Common myeloid progenitor, CD34-positive (primary cell): Measurements from ENCODE around the gene ATP1A3.

ENCODE experiments used
- CTCF ChIA-PET: fragments of 350-600 bp; sonication (Branson Sonifier 250); formaldehyde crosslinking; loops from one replicate; lab custom pipeline; 2021; ENCODE audit warnings: antibody characterized with exemption; lab: Charles Lee
- POLR2A ChIA-PET: fragments of 350-600 bp; sonication (Branson Sonifier 250); formaldehyde crosslinking; loops from one replicate; lab custom pipeline; 2021; ENCODE audit warnings: antibody characterized with exemption; lab: Charles Lee
- DNase-seq, 3 donors: peaks; one replicate each; pipeline versions ENCODE4 v3.0.0 to v3.0.0-alpha.2; 2013
- H3K27ac ChIP-seq, 2 experiments: 1 replicate in 1 of 2; 2 replicates in 1 of 2; pipeline ENCODE4 v1.7.0; 2013; ENCODE audit warnings: inconsistent platforms in 2 of 2, low read length in 2 of 2, mild to moderate bottlenecking in 2 of 2, low read depth in 1 of 2, moderate library complexity in 1 of 2; ENCODE audit not compliant: severe bottlenecking in 2 of 2, insufficient read depth in 1 of 2, poor library complexity in 1 of 2
- H3K27me3 ChIP-seq, 5 experiments: replicated peaks in 2 of 5; 1 replicate in 3 of 5; 2 replicates in 2 of 5; pipeline versions ENCODE4 v1.6.1 to v1.7.0; 2013; ENCODE audit warnings: low read length in 4 of 5, mild to moderate bottlenecking in 2 of 5, moderate library complexity in 2 of 5, inconsistent platforms in 1 of 5; ENCODE audit not compliant: insufficient read depth in 5 of 5, control insufficient read depth in 4 of 5
- H3K36me3 ChIP-seq, 4 experiments: 1 replicate in 2 of 4; 2 replicates in 2 of 4; pipeline versions ENCODE4 v1.6.1 to v1.7.0; 2013; ENCODE audit warnings: low read length in 3 of 4, control low read depth in 1 of 4, mild to moderate bottlenecking in 1 of 4; ENCODE audit not compliant: control insufficient read depth in 4 of 4, insufficient read depth in 4 of 4
- H3K4me1 ChIP-seq, 4 experiments: 1 replicate in 3 of 4; 2 replicates in 1 of 4; pipeline versions ENCODE4 v1.6.1 to v1.7.1; 2013; ENCODE audit warnings: low read length in 3 of 4, mild to moderate bottlenecking in 3 of 4, control low read depth in 1 of 4, inconsistent platforms in 1 of 4, moderate library complexity in 1 of 4; ENCODE audit not compliant: control insufficient read depth in 4 of 4, insufficient read depth in 4 of 4; ENCODE audit errors: control extremely low read depth in 1 of 4
- H3K4me3 ChIP-seq, 7 experiments: 1 replicate in 4 of 7; 2 replicates in 3 of 7; pipeline versions ENCODE4 v1.5.1 to v1.7.0; 2013; ENCODE audit warnings: mild to moderate bottlenecking in 7 of 7, low read length in 6 of 7, moderate library complexity in 6 of 7, inconsistent platforms in 2 of 7, low read depth in 2 of 7, control low read depth in 1 of 7; ENCODE audit not compliant: insufficient read depth in 4 of 7, control insufficient read depth in 1 of 7; ENCODE audit errors: extremely low read depth in 1 of 7
- H3K9me3 ChIP-seq, 5 experiments: 1 replicate in 4 of 5; 2 replicates in 1 of 5; pipeline versions ENCODE4 v1.6.1 to v1.7.1; 2013; ENCODE audit warnings: low read length in 4 of 5, mild to moderate bottlenecking in 2 of 5, inconsistent platforms in 1 of 5, low read depth in 1 of 5, moderate library complexity in 1 of 5; ENCODE audit not compliant: control insufficient read depth in 4 of 5, insufficient read depth in 2 of 5; ENCODE audit errors: control extremely low read depth in 1 of 5
- WGBS: methylation state at CpG from one replicate; pipeline ENCODE4 v1.1.5; 2013; ENCODE audit not compliant: insufficient coverage; 5-methylcytosine and 5-hydroxymethylcytosine counted together

Gene ATP1A3

DNA sequence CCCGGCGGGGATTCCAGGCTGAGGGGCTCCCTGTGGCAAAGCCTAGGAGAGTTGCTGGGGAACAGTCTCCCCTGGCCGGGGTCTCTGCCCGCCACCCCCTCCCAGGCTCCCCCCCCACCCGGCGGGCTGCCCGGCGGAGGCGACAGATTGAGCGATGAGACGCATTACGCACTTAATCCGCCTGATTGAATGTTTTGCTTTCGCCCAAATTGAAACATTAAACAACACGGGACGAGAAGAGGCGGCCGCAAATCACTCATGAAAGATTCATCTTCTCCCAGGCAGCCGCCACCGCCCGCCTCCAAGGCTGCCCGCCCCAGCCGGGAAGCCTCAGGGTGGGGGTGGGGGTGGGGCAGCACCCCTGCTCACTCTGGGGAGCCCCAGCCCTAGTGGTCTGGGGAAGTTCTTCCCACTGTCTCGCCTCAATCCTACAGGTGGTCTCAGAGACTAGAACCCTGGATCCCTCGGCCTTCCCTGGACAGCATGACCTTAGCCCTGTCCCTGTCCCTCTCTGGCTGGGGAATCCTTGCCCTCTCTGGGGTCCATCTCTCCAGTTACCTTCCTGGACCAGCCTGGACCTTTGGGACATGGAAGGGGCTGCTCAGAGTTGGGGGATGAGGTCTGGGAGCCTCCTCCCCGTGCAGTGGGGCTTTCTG lies 58.1 kb downstream of the ATP1A3 start:
- Histone ChIP-seq H3K4me1 (peaks cover 0 to 40% (median 25%) of the 10 kb centered on the region in 4 experiments), H3K27me3 (peaks cover 0 to 28% (median 7%) of the 10 kb centered on the region in 5 experiments), H3K4me3 (no peak overlapping the region), H3K27ac (no peak overlapping the region), H3K36me3 (no peaks in the 10 kb centered on the region), H3K9me3 (no peaks in the 10 kb centered on the region)
- POLR2A ChIA-PET: no interaction called here
- CTCF ChIA-PET: interaction anchor here (1.0 kb wide), 1 partner anchor 34 kb away, joined by 5 read pairs; no protein-coding TSS in a partner anchor
- no peak for DNase-seq
- WGBS: 94% methylated on average over 2 of the region's 26 CpGs

DNA sequence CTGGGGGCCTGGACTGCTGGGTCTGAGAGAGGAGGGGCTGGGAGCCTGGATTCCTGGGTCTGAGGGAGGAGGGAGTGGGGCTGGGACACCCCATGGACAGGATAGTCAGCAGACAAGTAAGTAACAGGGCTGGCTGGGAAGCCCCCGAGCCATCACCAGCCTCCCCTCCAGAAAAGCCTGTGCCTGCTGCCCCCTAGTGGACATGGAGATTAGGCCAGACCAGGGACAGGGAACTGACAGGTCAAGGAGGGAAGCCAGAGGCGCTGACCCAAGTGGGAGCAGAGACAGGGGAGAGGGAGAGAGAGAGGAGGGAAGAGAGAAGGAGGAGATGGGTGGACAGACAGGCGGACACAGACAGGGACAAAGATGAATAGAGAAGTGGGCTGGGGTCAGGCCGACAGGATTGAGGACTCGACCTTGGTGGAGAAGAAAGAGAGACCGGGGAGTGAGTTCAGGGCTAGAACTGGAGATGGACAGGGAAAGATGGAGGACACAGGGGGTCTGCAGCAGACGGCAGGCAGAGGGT lies 59.1 kb downstream of the ATP1A3 start:
- Histone ChIP-seq H3K4me1 (peaks cover 0 to 35% (median 23%) of the 10 kb centered on the region in 4 experiments), H3K4me3 (no peak overlapping the region), H3K9me3 (no peaks in the 10 kb centered on the region), H3K27ac (no peak overlapping the region), H3K36me3 (no peaks in the 10 kb centered on the region), H3K27me3 (peaks cover 0 to 37% (median 15%) of the 10 kb centered on the region in 5 experiments)
- 27% methylated on average over 7 of the region's 7 CpGs for WGBS
- peak; percentile 56 to 72 (median 68) for DNase-seq
- CTCF ChIA-PET: interaction anchor here (0.7 to 1.8 kb wide), 6 partner anchors 16 to 67 kb away, joined by 3 to 8 read pairs (median 4); no protein-coding TSS in a partner anchor
- POLR2A ChIA-PET: no interaction called here

DNA sequence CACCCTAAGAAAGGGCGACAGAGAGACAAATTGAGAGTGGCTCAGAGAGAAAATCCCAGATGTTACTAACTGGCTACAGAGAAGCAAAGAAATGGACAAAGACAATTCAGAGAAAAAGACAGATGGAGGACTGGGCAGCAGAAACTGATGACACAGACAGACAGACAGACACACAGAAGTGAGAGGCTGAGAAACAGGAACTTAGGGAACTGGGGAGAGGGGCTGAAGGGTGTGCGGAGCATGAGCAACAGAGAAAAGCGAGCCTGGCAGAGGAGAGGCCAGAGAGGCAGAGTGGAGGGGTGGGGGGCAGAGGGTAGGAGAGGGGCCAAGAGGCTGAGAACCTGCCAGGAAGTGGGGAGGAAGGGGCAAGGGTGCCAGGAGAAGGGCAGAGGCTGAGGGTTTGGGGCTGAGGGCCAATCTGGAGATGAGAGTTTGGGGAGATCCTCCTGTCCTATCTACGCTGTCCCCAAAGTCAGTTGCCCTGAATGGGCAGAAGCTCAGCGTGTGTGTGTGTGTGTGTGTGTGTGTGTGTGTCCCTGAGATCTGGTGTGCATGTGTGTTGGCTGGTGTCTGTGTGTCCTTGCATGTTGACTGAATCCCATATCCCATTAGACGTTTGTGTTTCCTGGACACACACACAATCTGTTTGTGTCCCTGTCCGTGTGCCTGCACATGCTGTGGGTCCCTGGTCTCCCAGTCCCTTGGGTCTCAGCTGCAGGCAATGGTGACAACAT lies 60.2 kb downstream of the ATP1A3 start:
- 75% methylated on average over 6 of the region's 7 CpGs for WGBS
- peaks cover 0 to 48% (median 23%) of the 10 kb centered on the region in 5 experiments for H3K27me3 ChIP-seq
- H3K9me3 ChIP-seq: no peaks in the 10 kb centered on the region
- ChIA-PET CTCF (interaction anchor here (0.7 to 1.8 kb wide), 7 partner anchors 17 to 67 kb away, joined by 3 to 8 read pairs (median 3); no protein-coding TSS in a partner anchor), POLR2A (interaction anchor here (0.6 to 0.7 kb wide), 2 partner anchors 13 to 46 kb away, joined by 3 to 6 read pairs; no protein-coding TSS in a partner anchor)
- peaks cover 0 to 40% (median 25%) of the 10 kb centered on the region in 4 experiments for H3K4me1 ChIP-seq
- H3K27ac ChIP-seq: no peak overlapping the region
- no peaks in the 10 kb centered on the region for H3K36me3 ChIP-seq
- H3K4me3 ChIP-seq: no peak overlapping the region
- peak in 2 of 3 donors; percentile 46 to 55 for DNase-seq

DNA sequence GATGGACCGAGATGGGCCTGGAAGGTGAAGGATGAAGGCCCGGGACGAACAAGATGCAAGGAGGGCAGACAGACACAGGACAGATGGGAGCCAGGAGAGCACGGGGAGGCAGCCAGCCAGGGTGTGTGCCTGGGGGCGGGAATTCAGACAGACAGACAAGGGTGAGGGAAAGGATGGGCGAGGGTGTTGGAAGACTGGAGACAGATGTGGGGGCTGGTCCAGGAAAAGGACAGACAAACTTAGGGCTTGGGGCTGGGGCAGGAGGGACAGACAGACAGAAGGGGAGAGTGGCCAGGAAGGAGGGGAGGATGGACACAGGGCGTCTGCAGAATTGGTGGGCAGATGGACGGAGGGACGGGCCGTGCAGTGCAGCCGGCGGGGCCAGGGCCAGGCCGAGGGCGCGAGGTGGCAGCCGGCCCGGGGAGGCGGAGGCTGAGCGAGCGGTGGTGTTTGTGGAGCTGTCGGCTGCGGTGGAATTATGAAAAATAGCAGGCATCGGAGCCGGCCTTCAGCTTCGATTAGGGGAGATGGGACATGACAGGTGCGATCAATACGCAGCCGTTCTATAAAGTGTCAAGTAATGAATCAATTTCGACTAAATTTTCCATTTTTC lies 61.2 kb downstream of the ATP1A3 start:
- POLR2A ChIA-PET: no interaction called here
- Histone ChIP-seq H3K9me3 (no peaks in the 10 kb centered on the region), H3K27me3 (peaks cover 0 to 56% (median 23%) of the 10 kb centered on the region in 5 experiments), H3K27ac (no peak overlapping the region), H3K4me1 (peaks cover 0 to 42% (median 28%) of the 10 kb centered on the region in 4 experiments), H3K36me3 (no peaks in the 10 kb centered on the region), H3K4me3 (no peak overlapping the region)
- CTCF ChIA-PET: interaction anchor here (1.5 to 1.8 kb wide), 2 partner anchors 45 to 65 kb away, joined by 3 to 4 read pairs; no protein-coding TSS in a partner anchor
- WGBS: 90% methylated on average over 26 of the region's 29 CpGs
- no peak for DNase-seq

DNA sequence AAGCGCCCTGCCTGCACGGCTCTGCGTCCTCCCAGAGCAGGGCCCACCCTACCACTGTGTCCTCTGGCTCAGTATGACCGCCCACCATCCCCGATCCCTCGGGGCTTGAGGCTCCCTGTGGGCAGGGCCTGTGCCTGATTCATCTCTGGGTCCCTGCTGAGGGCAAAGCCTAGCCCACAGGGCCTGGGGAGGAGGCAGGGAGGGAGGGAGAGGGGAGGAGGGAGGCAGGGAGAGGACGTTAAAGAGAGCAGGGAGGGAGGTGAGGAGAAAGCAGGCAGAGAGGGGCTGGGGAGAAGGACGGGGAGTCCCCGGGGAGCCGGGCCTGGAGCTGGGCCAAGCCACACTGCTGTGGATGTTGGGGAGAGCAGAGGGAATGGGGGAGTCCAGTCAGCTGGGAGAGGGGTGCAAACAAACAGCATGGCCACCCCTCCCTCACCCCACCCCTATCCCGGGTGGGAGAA lies 61.7 kb downstream of the ATP1A3 start:
- Histone ChIP-seq H3K4me1 (peaks cover 0 to 36% (median 28%) of the 10 kb centered on the region in 4 experiments), H3K9me3 (no peaks in the 10 kb centered on the region), H3K27me3 (peaks cover 0 to 60% (median 25%) of the 10 kb centered on the region in 5 experiments), H3K4me3 (no peak overlapping the region), H3K36me3 (no peaks in the 10 kb centered on the region), H3K27ac (no peak overlapping the region)
- 81% methylated on average over 10 of the region's 11 CpGs for WGBS
- ChIA-PET POLR2A (no interaction called here), CTCF (interaction anchor here (1.5 kb wide), 1 partner anchor 44 kb away, joined by 3 read pairs; no protein-coding TSS in a partner anchor)
- DNase-seq: no peak

DNA sequence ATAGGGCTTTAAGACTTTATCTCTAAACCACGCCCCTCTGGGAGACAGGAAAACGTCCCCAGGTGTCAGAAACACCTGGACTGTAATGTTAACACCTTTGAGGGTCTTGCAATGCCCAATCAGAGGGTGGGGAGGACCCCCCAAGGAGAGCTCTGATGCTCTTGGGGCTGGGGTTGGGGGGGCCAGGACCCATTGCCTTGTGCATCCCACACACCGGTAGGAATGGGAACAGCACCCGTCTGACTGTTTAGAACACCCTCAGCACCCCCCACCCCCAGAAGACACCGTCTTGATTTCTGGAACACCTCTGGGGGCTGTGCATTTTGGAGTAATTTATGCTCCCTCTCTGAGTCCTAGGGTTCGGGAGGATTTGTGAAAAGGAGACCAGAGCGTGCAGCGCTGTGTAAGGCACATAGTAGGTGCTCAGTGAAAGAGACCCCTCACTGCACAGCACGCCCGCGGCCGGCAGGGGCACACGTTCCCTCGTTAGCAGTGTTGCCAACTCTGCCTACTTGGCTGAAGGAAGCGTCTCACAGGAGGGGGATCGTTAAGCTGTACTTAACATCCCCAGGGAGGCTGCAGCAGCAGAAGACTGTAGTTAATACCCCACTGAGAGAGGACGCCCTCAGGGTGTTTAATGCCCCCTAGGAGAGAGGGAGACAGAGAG lies 63.0 kb downstream of the ATP1A3 start:
- CTCF ChIA-PET: interaction anchor here (1.3 to 2.7 kb wide), 4 partner anchors 16 to 71 kb away, joined by 3 to 11 read pairs (median 6); partner anchors contain the start of gene RPS19
- 19% methylated on average over 11 of the region's 17 CpGs for WGBS
- H3K9me3 ChIP-seq: no peaks in the 10 kb centered on the region
- peaks cover 0 to 35% (median 28%) of the 10 kb centered on the region in 4 experiments for H3K4me1 ChIP-seq
- peaks cover 0 to 60% (median 32%) of the 10 kb centered on the region in 5 experiments for H3K27me3 ChIP-seq
- no peaks in the 10 kb centered on the region for H3K36me3 ChIP-seq
- POLR2A ChIA-PET: no interaction called here
- no peak overlapping the region for H3K4me3 ChIP-seq
- DNase-seq: peak in 1 of 3 donors; percentile 49
- H3K27ac ChIP-seq: no peak overlapping the region
